ENCODE measurements around the gene MIPOL1.

GRCh38 chr14:37466623-37467088, 268.9 kb downstream of the MIPOL1 start:
- no peak for TF ChIP-seq EZH2phosphoT487 (IDR thresholded peaks at IDR 0.05)
- TF ChIP-seq CTCF (IDR thresholded peaks at IDR 0.05), result no peak
- TF ChIP-seq EZH2 (IDR thresholded peaks at IDR 0.05), result no peak
